GM12892 (cell line): ENCODE results near the gene MSANTD3.

Source experiments
- POLR2A ChIP-seq: IDR thresholded peaks from 2 replicates; pipeline ENCODE4 v1.6.1; 2011; ENCODE audit warnings: low read depth, low read length, control low read depth
- POLR2AphosphoS5 ChIP-seq: IDR thresholded peaks from 2 replicates; pipeline ENCODE4 v1.6.1; 2011; ENCODE audit warnings: low read depth, low read length, control low read depth

- TF ChIP-seq POLR2A (no peak), POLR2AphosphoS5 (no peak)
These were observed 9.1 kb upstream of the MSANTD3 start for GRCh38 chr9:100417815-100418214.
